Measurements from ENCODE around the gene C1orf52. TPM values are rescaled to one million over a fixed set of nuclear protein-coding genes. Genes with fewer than 3 reads are reported as not detected.

C1orf52 gene
- total and polyA plus RNA-seq, 2 of the 13 experiments (the other 11 are each of a cell fraction or from before 2014, with no cell fraction given) = 19.4 to 27.4 TPM

DNA sequence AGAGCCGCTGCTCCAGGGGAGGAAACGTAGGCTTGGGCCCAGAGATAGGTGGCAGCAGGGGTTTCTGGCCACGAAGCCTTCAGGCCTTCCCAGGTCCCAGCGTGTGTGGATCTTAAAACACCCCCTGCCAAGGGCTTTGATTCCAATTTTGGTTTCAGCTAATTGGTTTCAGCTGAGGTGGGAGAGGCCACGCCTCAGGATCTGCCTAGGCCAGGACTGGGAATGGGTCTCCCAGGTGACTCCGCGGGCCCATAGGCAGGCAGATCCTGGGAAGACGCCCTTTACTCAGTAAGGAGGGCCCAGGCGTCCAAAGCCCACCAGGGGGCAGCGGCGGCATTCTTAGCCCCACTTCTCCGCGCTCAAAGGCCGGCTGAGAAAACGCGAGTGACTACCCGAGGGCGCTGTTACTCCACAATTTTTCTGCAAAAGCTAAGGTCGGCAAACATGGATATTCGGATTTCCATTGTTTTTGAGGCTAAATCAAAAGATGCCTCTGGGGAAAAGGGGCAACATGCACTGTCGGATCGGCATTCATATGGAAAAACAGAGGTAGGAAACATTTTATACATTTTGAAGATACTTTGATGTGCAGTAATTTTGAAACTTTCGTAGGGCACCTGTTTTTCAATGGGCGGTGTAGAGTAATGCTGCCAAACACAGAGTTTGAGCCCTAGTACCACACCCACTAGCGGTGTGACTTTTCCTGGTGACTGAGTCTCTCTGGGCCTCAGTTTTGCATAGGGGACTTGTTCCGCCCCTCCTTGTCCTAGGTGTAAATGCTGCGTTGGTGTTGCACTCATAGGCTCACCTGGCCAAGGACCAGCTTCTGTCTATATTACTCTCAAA, 48.7 kb upstream of the C1orf52 start (continued):
- TF ChIP-seq, protein P1, sequence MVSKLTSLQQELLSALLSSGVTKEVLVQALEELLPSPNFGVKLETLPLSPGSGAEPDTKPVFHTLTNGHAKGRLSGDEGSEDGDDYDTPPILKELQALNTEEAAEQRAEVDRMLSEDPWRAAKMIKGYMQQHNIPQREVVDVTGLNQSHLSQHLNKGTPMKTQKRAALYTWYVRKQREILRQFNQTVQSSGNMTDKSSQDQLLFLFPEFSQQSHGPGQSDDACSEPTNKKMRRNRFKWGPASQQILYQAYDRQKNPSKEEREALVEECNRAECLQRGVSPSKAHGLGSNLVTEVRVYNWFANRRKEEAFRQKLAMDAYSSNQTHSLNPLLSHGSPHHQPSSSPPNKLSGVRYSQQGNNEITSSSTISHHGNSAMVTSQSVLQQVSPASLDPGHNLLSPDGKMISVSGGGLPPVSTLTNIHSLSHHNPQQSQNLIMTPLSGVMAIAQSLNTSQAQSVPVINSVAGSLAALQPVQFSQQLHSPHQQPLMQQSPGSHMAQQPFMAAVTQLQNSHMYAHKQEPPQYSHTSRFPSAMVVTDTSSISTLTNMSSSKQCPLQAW (CRISPR knock-in tag; IDR thresholded peaks at IDR 0.05) = peak; percentile 83; the same call in 1 of the 2 replicates
- TF ChIP-seq, protein P2, sequence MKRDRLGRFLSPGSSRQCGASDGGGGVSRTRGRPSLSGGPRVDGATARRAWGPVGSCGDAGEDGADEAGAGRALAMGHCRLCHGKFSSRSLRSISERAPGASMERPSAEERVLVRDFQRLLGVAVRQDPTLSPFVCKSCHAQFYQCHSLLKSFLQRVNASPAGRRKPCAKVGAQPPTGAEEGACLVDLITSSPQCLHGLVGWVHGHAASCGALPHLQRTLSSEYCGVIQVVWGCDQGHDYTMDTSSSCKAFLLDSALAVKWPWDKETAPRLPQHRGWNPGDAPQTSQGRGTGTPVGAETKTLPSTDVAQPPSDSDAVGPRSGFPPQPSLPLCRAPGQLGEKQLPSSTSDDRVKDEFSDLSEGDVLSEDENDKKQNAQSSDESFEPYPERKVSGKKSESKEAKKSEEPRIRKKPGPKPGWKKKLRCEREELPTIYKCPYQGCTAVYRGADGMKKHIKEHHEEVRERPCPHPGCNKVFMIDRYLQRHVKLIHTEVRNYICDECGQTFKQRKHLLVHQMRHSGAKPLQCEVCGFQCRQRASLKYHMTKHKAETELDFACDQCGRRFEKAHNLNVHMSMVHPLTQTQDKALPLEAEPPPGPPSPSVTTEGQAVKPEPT (CRISPR knock-in tag; IDR thresholded peaks at IDR 0.05; ENCODE audit: low read depth) = peak; percentile 36; the same call in 1 of the 2 replicates
- TF ChIP-seq, protein P3, sequence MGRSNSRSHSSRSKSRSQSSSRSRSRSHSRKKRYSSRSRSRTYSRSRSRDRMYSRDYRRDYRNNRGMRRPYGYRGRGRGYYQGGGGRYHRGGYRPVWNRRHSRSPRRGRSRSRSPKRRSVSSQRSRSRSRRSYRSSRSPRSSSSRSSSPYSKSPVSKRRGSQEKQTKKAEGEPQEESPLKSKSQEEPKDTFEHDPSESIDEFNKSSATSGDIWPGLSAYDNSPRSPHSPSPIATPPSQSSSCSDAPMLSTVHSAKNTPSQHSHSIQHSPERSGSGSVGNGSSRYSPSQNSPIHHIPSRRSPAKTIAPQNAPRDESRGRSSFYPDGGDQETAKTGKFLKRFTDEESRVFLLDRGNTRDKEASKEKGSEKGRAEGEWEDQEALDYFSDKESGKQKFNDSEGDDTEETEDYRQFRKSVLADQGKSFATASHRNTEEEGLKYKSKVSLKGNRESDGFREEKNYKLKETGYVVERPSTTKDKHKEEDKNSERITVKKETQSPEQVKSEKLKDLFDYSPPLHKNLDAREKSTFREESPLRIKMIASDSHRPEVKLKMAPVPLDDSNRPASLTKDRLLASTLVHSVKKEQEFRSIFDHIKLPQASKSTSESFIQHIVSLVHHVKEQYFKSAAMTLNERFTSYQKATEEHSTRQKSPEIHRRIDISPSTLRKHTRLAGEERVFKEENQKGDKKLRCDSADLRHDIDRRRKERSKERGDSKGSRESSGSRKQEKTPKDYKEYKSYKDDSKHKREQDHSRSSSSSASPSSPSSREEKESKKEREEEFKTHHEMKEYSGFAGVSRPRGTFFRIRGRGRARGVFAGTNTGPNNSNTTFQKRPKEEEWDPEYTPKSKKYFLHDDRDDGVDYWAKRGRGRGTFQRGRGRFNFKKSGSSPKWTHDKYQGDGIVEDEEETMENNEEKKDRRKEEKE (IDR thresholded peaks at IDR 0.05) = no peak
- TF ChIP-seq RORA (CRISPR knock-in tag; IDR thresholded peaks at IDR 0.05) (0 out of 2 replicates have a peak, but pooled peaks have one; percentile 40), ZNF83 (CRISPR knock-in tag; IDR thresholded peaks at IDR 0.05; ENCODE audit: borderline replicate concordance) (no peak), NCOA2 (CRISPR knock-in tag; IDR thresholded peaks at IDR 0.05) (no peak), ZFY (CRISPR knock-in tag; IDR thresholded peaks at IDR 0.05) (0 out of 2 replicates have a peak, but pooled peaks have one; percentile 14), ZNF331 (CRISPR knock-in tag; IDR thresholded peaks at IDR 0.05) (peak; percentile 24; the same call in 1 of the 2 replicates)
- TF ChIP-seq, protein P4, sequence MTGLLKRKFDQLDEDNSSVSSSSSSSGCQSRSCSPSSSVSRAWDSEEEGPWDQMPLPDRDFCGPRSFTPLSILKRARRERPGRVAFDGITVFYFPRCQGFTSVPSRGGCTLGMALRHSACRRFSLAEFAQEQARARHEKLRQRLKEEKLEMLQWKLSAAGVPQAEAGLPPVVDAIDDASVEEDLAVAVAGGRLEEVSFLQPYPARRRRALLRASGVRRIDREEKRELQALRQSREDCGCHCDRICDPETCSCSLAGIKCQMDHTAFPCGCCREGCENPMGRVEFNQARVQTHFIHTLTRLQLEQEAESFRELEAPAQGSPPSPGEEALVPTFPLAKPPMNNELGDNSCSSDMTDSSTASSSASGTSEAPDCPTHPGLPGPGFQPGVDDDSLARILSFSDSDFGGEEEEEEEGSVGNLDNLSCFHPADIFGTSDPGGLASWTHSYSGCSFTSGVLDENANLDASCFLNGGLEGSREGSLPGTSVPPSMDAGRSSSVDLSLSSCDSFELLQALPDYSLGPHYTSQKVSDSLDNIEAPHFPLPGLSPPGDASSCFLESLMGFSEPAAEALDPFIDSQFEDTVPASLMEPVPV (CRISPR knock-in tag; IDR thresholded peaks at IDR 0.05) = no peak
- TF ChIP-seq, protein P5, sequence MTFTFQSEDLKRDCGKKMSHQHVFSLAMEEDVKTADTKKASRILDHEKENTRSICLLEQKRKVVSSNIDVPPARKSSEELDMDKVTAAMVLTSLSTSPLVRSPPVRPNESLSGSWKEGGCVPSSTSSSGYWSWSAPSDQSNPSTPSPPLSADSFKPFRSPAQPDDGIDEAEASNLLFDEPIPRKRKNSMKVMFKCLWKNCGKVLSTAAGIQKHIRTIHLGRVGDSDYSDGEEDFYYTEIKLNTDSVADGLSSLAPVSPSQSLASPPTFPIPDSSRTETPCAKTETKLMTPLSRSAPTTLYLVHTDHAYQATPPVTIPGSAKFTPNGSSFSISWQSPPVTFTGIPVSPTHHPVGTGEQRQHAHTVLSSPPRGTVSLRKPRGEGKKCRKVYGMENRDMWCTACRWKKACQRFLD (CRISPR knock-in tag; IDR thresholded peaks at IDR 0.05; ENCODE audit: borderline replicate concordance) = no peak
- TF ChIP-seq, protein P6, sequence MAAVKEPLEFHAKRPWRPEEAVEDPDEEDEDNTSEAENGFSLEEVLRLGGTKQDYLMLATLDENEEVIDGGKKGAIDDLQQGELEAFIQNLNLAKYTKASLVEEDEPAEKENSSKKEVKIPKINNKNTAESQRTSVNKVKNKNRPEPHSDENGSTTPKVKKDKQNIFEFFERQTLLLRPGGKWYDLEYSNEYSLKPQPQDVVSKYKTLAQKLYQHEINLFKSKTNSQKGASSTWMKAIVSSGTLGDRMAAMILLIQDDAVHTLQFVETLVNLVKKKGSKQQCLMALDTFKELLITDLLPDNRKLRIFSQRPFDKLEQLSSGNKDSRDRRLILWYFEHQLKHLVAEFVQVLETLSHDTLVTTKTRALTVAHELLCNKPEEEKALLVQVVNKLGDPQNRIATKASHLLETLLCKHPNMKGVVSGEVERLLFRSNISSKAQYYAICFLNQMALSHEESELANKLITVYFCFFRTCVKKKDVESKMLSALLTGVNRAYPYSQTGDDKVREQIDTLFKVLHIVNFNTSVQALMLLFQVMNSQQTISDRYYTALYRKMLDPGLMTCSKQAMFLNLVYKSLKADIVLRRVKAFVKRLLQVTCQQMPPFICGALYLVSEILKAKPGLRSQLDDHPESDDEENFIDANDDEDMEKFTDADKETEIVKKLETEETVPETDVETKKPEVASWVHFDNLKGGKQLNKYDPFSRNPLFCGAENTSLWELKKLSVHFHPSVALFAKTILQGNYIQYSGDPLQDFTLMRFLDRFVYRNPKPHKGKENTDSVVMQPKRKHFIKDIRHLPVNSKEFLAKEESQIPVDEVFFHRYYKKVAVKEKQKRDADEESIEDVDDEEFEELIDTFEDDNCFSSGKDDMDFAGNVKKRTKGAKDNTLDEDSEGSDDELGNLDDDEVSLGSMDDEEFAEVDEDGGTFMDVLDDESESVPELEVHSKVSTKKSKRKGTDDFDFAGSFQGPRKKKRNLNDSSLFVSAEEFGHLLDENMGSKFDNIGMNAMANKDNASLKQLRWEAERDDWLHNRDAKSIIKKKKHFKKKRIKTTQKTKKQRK (IDR thresholded peaks at IDR 0.05; ENCODE audit: low read length) = no peak

All from HepG2 (cell line).